GM18517 (cell line): ENCODE results near the gene SH2D7.

Experiments
- ATAC-seq: cut with Tn5 transposase; IDR thresholded peaks from one replicate; pipeline ENCODE4 v1.9.1; 2021; ENCODE audit warnings: mild to moderate bottlenecking, moderate library complexity; ENCODE audit not compliant: unreplicated experiment

Gene SH2D7

GRCh38 chr15:78092261-78093041 lies at the start of gene SH2D7:
Gene SH2D7, plus strand, starts transcription at chr15:78092561. Its CDS starts 24 bp downstream, at chr15:78092585.
- no peak for ATAC-seq

- no peak for ATAC-seq
Observed at GRCh38 chr15:78044407-78045155, 47.8 kb upstream of the SH2D7 start.

GRCh38 chr15:78045189-78045588 lies 47.2 kb upstream of the SH2D7 start:
- ATAC-seq, result no peak

GRCh38 chr15:78046796-78047341 lies 45.5 kb upstream of the SH2D7 start:
- no peak for ATAC-seq

- no peak for ATAC-seq
Observed at GRCh38 chr15:78047761-78048627, 44.4 kb upstream of the SH2D7 start.

- ATAC-seq, result no peak
Observed at GRCh38 chr15:78048628-78048920, 43.8 kb upstream of the SH2D7 start.

- peak; percentile 81 for ATAC-seq
Observed at GRCh38 chr15:78049691-78050440, 42.5 kb upstream of the SH2D7 start.

- peak; percentile 32 for ATAC-seq
Observed at GRCh38 chr15:78050441-78050809, 41.9 kb upstream of the SH2D7 start.

- no peak for ATAC-seq
Observed at GRCh38 chr15:78050826-78051225, 41.5 kb upstream of the SH2D7 start.

- no peak for ATAC-seq
Observed at GRCh38 chr15:78051596-78051995, 40.8 kb upstream of the SH2D7 start.

- no peak for ATAC-seq
Observed at GRCh38 chr15:78052001-78052401, 40.4 kb upstream of the SH2D7 start.

GRCh38 chr15:78052545-78052944 lies 39.8 kb upstream of the SH2D7 start:
- no peak for ATAC-seq

GRCh38 chr15:78054518-78054917 lies 37.8 kb upstream of the SH2D7 start:
- ATAC-seq, result no peak

- no peak for ATAC-seq
Observed at GRCh38 chr15:78054966-78055365, 37.4 kb upstream of the SH2D7 start.

GRCh38 chr15:78055919-78056713 lies 36.2 kb upstream of the SH2D7 start:
- no peak for ATAC-seq

- no peak for ATAC-seq
Observed at GRCh38 chr15:78056714-78057269, 35.6 kb upstream of the SH2D7 start.

GRCh38 chr15:78057803-78058202 lies 34.6 kb upstream of the SH2D7 start:
- ATAC-seq, result no peak

- ATAC-seq, result no peak
Observed at GRCh38 chr15:78058401-78058935, 33.9 kb upstream of the SH2D7 start.
